Upper lobe of left lung (tissue), 6 donors: ENCODE measurements around the gene UPK1A. TPM values are rescaled to one million over a fixed set of nuclear protein-coding genes. Genes with fewer than 3 reads are reported as not detected.
A peak's percentile ranks its signal among the peaks of the same experiment; 100 is the strongest.

Experiments
- ATAC-seq, 2 donors: fragments of 200-7000 bp; cut with Tn5 transposase; one replicate each; pipeline ENCODE4 v1.9.1; 2022; ENCODE audit warnings: mild to moderate bottlenecking in 2 of 2, moderate library complexity in 2 of 2; ENCODE audit not compliant: low FRiP score in 2 of 2
- DNase-seq, 2 donors: peaks; one replicate each; pipeline ENCODE4 v3.0.0-alpha.2; 2019 to 2020
- H3K27ac ChIP-seq, 4 donors: fragments of 200-600 bp; sonication (generic); one replicate each; pipeline ENCODE4 v1.5.1; 2016 to 2019
- H3K27me3 ChIP-seq, 4 donors: fragments of 200-600 bp; sonication (generic); one replicate each; pipeline ENCODE4 v1.5.1; 2017 to 2019
- H3K36me3 ChIP-seq, 4 donors: fragments of 200-600 bp; sonication (generic); one replicate each; pipeline ENCODE4 v1.5.1; 2016 to 2019
- H3K4me1 ChIP-seq, 4 donors: fragments of 200-600 bp; sonication (generic); one replicate each; pipeline ENCODE4 v1.5.1; 2018 to 2019
- H3K4me3 ChIP-seq, 4 donors: fragments of 200-600 bp; sonication (generic); one replicate each; pipeline ENCODE4 v1.5.1; 2017 to 2019; ENCODE audit warnings: mild to moderate bottlenecking in 2 of 4, moderate library complexity in 1 of 4
- H3K9me3 ChIP-seq, 4 donors: fragments of 200-600 bp; sonication (generic); one replicate each; pipeline ENCODE4 v1.5.1; 2018 to 2019
- EP300 ChIP-seq, 4 donors: sonication (generic); formaldehyde crosslinking; IDR thresholded peaks; one replicate each; pipeline ENCODE4 v1.5.1; 2017; ENCODE audit warnings: antibody characterized with exemption in 4 of 4, control low read depth in 2 of 4
- POLR2A ChIP-seq, 4 donors: fragments of 450-650 bp; IDR thresholded peaks; one replicate each; pipeline ENCODE4 v1.5.1; 2016 to 2017; ENCODE audit warnings: antibody characterized with exemption in 4 of 4, mild to moderate bottlenecking in 2 of 4
- POLR2AphosphoS5 ChIP-seq, 2 donors: sonication (generic); formaldehyde crosslinking; IDR thresholded peaks; one replicate each; pipeline ENCODE4 v1.5.1; 2017; ENCODE audit warnings: antibody characterized with exemption in 2 of 2
- WGBS, 2 donors: methylation state at CpG; one replicate each; pipeline ENCODE4 v1.1.5; 2017 to 2018; 5-methylcytosine and 5-hydroxymethylcytosine counted together
- total RNA-seq, 6 donors: library from RNA; depleted of rRNA in 4 of 6; stranded (reverse); fragments of >200 nt in 4 of 6; gene quantifications; one replicate each; pipeline versions ENCODE4 v1.1.0 to v1.2.1, GENCODE V29; 2016 to 2021
- TF ChIP-seq, protein P1 (sequence below), 6 experiments: fragments of 450-650 bp in 4 of 6; fragments of 200-600 bp in 2 of 6; sonication (generic) in 2 of 6; IDR thresholded peaks; one replicate each; pipeline ENCODE4 v1.5.1; 2016 to 2019; ENCODE audit warnings: antibody characterized with exemption in 6 of 6
- donor health status: DM: no; HTN: no; CAD: no; lungs with moderate emphysema.
- donor health status: DM: no; HTN: yes; CAD: no; lungs with severe emphysema.

Gene UPK1A
- total RNA-seq, 6 donors from 2014 or later = not detected

DNA sequence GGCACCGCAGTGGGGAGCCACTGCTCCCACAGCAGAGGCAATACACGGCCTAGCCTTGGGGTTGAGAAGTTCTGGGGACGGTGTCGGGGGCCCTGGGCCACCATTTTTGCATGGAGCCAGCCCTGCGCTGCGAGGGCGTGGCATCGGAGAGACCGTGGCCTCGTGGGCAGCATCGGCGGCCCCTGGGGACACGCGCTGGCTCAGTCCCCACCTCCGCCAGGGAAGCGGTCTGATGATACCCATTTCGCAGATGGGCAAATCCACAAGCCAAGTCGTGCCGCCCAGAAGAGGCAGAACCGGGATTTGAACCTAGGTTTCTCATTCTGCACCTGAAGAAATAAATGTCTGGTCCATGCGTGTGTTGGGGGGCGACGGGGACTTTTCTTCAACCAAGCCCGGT, 1.2 kb upstream of the UPK1A start:
- Histone ChIP-seq H3K4me1 (no peaks in the 10 kb centered on the region), H3K27me3 (no peaks in the 10 kb centered on the region), H3K9me3 (no peaks in the 10 kb centered on the region), H3K36me3 (peaks cover 5 to 54% (median 14%) of the 10 kb centered on the region in 4 donors), H3K27ac (no peak overlapping the region), H3K4me3 (no peak overlapping the region)
- TF ChIP-seq, protein P1, sequence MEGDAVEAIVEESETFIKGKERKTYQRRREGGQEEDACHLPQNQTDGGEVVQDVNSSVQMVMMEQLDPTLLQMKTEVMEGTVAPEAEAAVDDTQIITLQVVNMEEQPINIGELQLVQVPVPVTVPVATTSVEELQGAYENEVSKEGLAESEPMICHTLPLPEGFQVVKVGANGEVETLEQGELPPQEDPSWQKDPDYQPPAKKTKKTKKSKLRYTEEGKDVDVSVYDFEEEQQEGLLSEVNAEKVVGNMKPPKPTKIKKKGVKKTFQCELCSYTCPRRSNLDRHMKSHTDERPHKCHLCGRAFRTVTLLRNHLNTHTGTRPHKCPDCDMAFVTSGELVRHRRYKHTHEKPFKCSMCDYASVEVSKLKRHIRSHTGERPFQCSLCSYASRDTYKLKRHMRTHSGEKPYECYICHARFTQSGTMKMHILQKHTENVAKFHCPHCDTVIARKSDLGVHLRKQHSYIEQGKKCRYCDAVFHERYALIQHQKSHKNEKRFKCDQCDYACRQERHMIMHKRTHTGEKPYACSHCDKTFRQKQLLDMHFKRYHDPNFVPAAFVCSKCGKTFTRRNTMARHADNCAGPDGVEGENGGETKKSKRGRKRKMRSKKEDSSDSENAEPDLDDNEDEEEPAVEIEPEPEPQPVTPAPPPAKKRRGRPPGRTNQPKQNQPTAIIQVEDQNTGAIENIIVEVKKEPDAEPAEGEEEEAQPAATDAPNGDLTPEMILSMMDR (IDR thresholded peaks at IDR 0.05) = no peak
- TF ChIP-seq POLR2A (IDR thresholded peaks at IDR 0.05) (no peak), POLR2AphosphoS5 (IDR thresholded peaks at IDR 0.05) (no peak)
- ATAC-seq (no peak), DNase-seq (peak in 1 of 2 donors; percentile 59)
- 94 to 96% methylated on average over 11 to 24 of the region's 24 CpGs for WGBS, 2 donors

DNA sequence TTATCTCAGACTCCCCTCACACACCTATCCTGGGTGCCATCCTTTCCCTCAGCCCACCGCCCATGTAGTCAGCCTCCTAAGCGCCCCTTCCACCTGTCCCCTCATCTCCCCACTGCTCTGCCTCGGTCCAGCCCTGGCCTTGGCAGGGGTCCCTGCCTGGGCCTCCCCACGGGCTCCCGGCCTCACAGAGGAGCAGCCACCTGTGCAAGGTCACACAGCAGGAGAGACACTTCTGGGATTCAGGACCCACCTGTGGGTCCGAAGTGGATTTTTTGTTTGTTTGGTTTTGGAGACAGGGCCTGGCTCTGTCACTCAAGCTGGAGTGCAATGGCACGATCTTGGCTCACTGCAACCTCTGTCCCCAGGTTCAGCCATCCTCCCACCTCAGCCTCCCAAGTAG, 713 bp upstream of the UPK1A start:
- peaks cover 5 to 50% (median 13%) of the 10 kb centered on the region in 4 donors for H3K36me3 ChIP-seq
- H3K4me1 ChIP-seq = no peaks in the 10 kb centered on the region
- H3K27ac ChIP-seq = no peak overlapping the region
- 81 to 94% methylated on average over 6 to 7 of the region's 7 CpGs for WGBS, 2 donors
- H3K4me3 ChIP-seq = no peak overlapping the region
- no peaks in the 10 kb centered on the region for H3K27me3 ChIP-seq
- DNase-seq (peak in 1 of 2 donors; percentile 49), ATAC-seq (no peak)
- H3K9me3 ChIP-seq = no peaks in the 10 kb centered on the region
- TF ChIP-seq POLR2AphosphoS5 (IDR thresholded peaks at IDR 0.05) (no peak), EP300 (IDR thresholded peaks at IDR 0.05) (no peak), POLR2A (IDR thresholded peaks at IDR 0.05) (no peak)
- TF ChIP-seq, protein P1 (IDR thresholded peaks at IDR 0.05) = no peak

DNA sequence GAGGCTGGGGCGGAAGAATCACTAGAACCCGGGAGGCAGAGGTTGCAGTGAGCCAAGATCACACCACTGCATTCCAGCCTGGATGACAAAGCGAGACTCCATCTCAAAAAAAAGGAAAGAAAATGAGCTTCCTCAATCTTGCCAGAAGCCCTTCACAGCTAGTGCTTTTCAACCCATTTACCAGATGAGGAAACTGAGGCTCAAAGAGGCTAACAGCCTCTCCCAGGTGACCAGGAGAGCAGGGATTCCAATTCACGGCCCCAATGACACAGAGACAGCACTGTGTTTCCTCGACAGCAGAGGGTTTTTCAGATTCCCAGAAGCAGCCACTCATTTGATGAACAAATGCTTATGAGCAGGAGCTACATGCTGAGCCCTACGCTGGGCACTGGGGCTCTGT, 3.2 kb downstream of the UPK1A start:
- H3K27ac ChIP-seq = no peak overlapping the region
- TF ChIP-seq, protein P1 (IDR thresholded peaks at IDR 0.05) = no peak
- TF ChIP-seq POLR2A (IDR thresholded peaks at IDR 0.05) = no peak
- TF ChIP-seq EP300 (IDR thresholded peaks at IDR 0.05) = no peak
- TF ChIP-seq POLR2AphosphoS5 (IDR thresholded peaks at IDR 0.05) = no peak
- H3K4me1 ChIP-seq = peaks cover 6 to 9% (median 6%) of the 10 kb centered on the region in 4 donors
- H3K36me3 ChIP-seq = peaks cover 0 to 12% (median 0%) of the 10 kb centered on the region in 4 donors
- H3K4me3 ChIP-seq = no peak overlapping the region
- no peaks in the 10 kb centered on the region for H3K9me3 ChIP-seq
- DNase-seq (no peak), ATAC-seq (no peak)
- H3K27me3 ChIP-seq = peaks cover 0 to 11% (median 4%) of the 10 kb centered on the region in 4 donors
- WGBS, 2 donors = 80 to 86% methylated on average over 4 to 6 of the region's 6 CpGs

DNA sequence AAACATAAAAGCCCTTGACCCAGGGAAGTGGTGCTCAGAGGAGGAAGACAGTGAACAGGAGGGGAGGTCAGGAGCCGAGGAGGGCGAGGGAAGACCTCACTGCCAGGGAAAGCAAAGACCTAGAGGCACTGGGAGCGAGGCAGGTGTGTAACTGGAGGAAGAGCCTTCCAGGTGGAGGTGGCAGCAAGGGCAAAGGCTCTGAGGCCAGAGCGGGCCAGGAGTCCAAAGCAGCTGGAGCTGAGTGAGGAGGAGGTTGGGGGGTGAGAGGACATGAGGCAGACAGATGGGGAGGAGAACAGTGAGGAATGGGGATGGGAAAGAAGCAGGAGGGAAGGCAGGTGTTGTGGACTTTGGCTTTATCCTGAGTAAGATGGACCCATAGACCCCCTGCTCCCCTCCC, 3.7 kb downstream of the UPK1A start:
- Histone ChIP-seq H3K27ac (no peak overlapping the region), H3K36me3 (peaks cover 0 to 9% (median 0%) of the 10 kb centered on the region in 4 donors), H3K9me3 (no peaks in the 10 kb centered on the region), H3K4me3 (no peak overlapping the region), H3K4me1 (peaks cover 6 to 9% (median 6%) of the 10 kb centered on the region in 4 donors), H3K27me3 (peaks cover 0 to 11% (median 4%) of the 10 kb centered on the region in 4 donors)
- DNase-seq (no peak), ATAC-seq (no peak)
- TF ChIP-seq EP300 (IDR thresholded peaks at IDR 0.05) (no peak), POLR2A (IDR thresholded peaks at IDR 0.05) (no peak), POLR2AphosphoS5 (IDR thresholded peaks at IDR 0.05) (no peak)
- TF ChIP-seq, protein P1 (IDR thresholded peaks at IDR 0.05) = no peak
- WGBS, 2 donors = 46 to 52% methylated on average over 4 of the region's 4 CpGs

DNA sequence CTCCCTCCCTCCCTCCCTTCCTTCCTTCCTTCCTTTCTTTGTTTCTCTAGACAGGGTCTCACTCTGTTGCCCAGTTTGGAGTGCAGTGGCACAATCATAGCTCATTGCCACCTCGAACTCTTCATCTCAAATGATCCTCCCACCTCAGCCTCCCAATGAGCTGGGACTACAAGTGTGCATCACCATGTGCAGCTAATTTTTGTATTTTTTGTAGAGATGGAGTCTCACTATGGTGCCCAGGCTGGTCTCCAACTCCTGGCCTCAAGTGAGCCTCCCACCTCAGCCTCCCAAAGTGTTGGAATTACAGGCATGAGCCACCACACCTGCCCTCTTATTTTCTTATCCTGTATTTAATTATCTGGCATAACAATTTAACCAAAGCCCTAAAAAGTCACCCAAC, 4.4 kb downstream of the UPK1A start:
- Histone ChIP-seq H3K4me1 (peaks cover 6 to 9% (median 6%) of the 10 kb centered on the region in 4 donors), H3K36me3 (peaks cover 0 to 2% (median 0%) of the 10 kb centered on the region in 4 donors), H3K9me3 (no peaks in the 10 kb centered on the region), H3K4me3 (no peak overlapping the region), H3K27me3 (peaks cover 0 to 11% (median 4%) of the 10 kb centered on the region in 4 donors), H3K27ac (no peak overlapping the region)
- 88 to 100% methylated on average over 1 of the region's 1 CpG for WGBS, 2 donors
- DNase-seq (no peak), ATAC-seq (no peak)
- no peak for TF ChIP-seq EP300 (IDR thresholded peaks at IDR 0.05)
- TF ChIP-seq, protein P1 (IDR thresholded peaks at IDR 0.05) = no peak
- no peak for TF ChIP-seq POLR2AphosphoS5 (IDR thresholded peaks at IDR 0.05)
- TF ChIP-seq POLR2A (IDR thresholded peaks at IDR 0.05) = no peak
